HPDE6-E6E7 (cell line): Measurements from ENCODE around the gene CALCB.

Source experiments
- DNase-seq: peaks from one replicate; pipeline ENCODE4 v3.0.0; 2011; ENCODE audit warnings: missing footprints; ENCODE audit errors: extremely low spot score

CALCB gene

GRCh38 chr11:15074206-15075161 lies 1.1 kb downstream of the CALCB start:
- no peak for DNase-seq

GRCh38 chr11:15075162-15075526 lies 1.8 kb downstream of the CALCB start:
- no peak for DNase-seq

GRCh38 chr11:15091175-15091574 lies 17.8 kb downstream of the CALCB start:
- no peak for DNase-seq

GRCh38 chr11:15091625-15092024 lies 18.2 kb downstream of the CALCB start:
- no peak for DNase-seq

- DNase-seq = no peak
Measured at GRCh38 chr11:15093432-15093831, 20.0 kb downstream of the CALCB start.

GRCh38 chr11:15095736-15096228 lies 22.4 kb downstream of the CALCB start:
- no peak for DNase-seq

- no peak for DNase-seq
Measured at GRCh38 chr11:15097411-15097810, 24.0 kb downstream of the CALCB start.

- no peak for DNase-seq
Measured at GRCh38 chr11:15099267-15099666, 25.9 kb downstream of the CALCB start.

GRCh38 chr11:15101072-15101709 lies 27.8 kb downstream of the CALCB start:
- peak; percentile 57 for DNase-seq

GRCh38 chr11:15104166-15104565 lies 30.8 kb downstream of the CALCB start:
- no peak for DNase-seq

- peak; percentile 51 for DNase-seq
Measured at GRCh38 chr11:15106201-15106965, 33.0 kb downstream of the CALCB start.

- DNase-seq = no peak
Measured at GRCh38 chr11:15107730-15108515, 34.5 kb downstream of the CALCB start.

- DNase-seq = no peak
Measured at GRCh38 chr11:15108592-15109130, 35.3 kb downstream of the CALCB start.

- DNase-seq = no peak
Measured at GRCh38 chr11:15109602-15110001, 36.2 kb downstream of the CALCB start.

GRCh38 chr11:15111215-15111614 lies 37.8 kb downstream of the CALCB start:
- DNase-seq = no peak

GRCh38 chr11:15112131-15112541 lies 38.7 kb downstream of the CALCB start:
- no peak for DNase-seq

GRCh38 chr11:15113381-15113780 lies 40.0 kb downstream of the CALCB start:
- no peak for DNase-seq

- no peak for DNase-seq
Measured at GRCh38 chr11:15114501-15115475, 41.4 kb downstream of the CALCB start, which contains the start of gene INSC. Gene INSC, plus strand, starts transcription at chr11:15114923. Its CDS starts 34,252 bp downstream, at chr11:15149175.

- no peak for DNase-seq
Measured at GRCh38 chr11:15115686-15116085, 42.3 kb downstream of the CALCB start.

- DNase-seq = no peak
Measured at GRCh38 chr11:15117751-15118150, 44.4 kb downstream of the CALCB start.
